IMR-90 (cell line): ENCODE measurements around the gene PSMD14. TPM values are rescaled to one million over a fixed set of nuclear protein-coding genes. Genes with fewer than 3 reads are reported as not detected.

Experiments used
- ATAC-seq: fragments of 200-7000 bp; cut with Tn5 transposase; 2 replicates; pipeline ENCODE4 v1.9.1; 2020; ENCODE audit warnings: low read depth, mild to moderate bottlenecking, moderate library complexity
- BruUV-seq: library from RNA; stranded (reverse); fragments of 400-500 nt; replicated peaks from 2 replicates; lab custom pipeline; 2021; lab: Mats Ljungman, UMichigan
- CTCF ChIA-PET: fragments of 300-600 bp; formaldehyde crosslinking; extraction: SDS; loops from one replicate; lab custom pipeline; 2021; ENCODE audit warnings: antibody characterized with exemption; lab: Yijun Ruan, JAX
- POLR2A ChIA-PET: fragments of 300-600 bp; sonication (Branson Sonifier 250); formaldehyde crosslinking; loops from one replicate; lab custom pipeline; 2022; ENCODE audit warnings: antibody characterized with exemption; ENCODE audit not compliant: unreplicated experiment; lab: Charles Lee
- DNase-seq: peaks from one replicate; pipeline ENCODE4 v3.0.0; 2013
- H2AFZ ChIP-seq: replicated peaks from 2 replicates; pipeline ENCODE3; 2013; ENCODE audit warnings: low read length, mild to moderate bottlenecking; ENCODE audit not compliant: poor library complexity
- H2AK5ac ChIP-seq: 2 replicates; pipeline ENCODE4 v1.6.1; 2013; ENCODE audit warnings: low read depth, low read length, inconsistent platforms
- H2AK9ac ChIP-seq: replicated peaks from 2 replicates; pipeline ENCODE3; 2013; ENCODE audit warnings: mild to moderate bottlenecking, low read depth, low read length, moderate library complexity; ENCODE audit not compliant: poor library complexity
- H2BK120ac ChIP-seq: 2 replicates; pipeline ENCODE4 v1.6.1; 2013; ENCODE audit warnings: low read depth, low read length, inconsistent platforms
- H2BK15ac ChIP-seq: 3 replicates; pipeline ENCODE4 v1.6.1; 2013; ENCODE audit warnings: low read depth, low read length, inconsistent platforms
- H2BK20ac ChIP-seq: 2 replicates; pipeline ENCODE4 v1.6.1; 2013; ENCODE audit warnings: low read depth, mild to moderate bottlenecking, inconsistent platforms, low read length, moderate library complexity
- H2BK5ac ChIP-seq: 2 replicates; pipeline ENCODE4 v1.6.1; 2013; ENCODE audit warnings: mild to moderate bottlenecking, low read depth, low read length, inconsistent platforms; ENCODE audit not compliant: poor library complexity, severe bottlenecking
- H3K14ac ChIP-seq: replicated peaks from 2 replicates; pipeline ENCODE4 v1.6.1; 2013; ENCODE audit warnings: low read depth, low read length, inconsistent platforms
- H3K18ac ChIP-seq: 2 replicates; pipeline ENCODE4 v1.6.1; 2013; ENCODE audit warnings: low read depth, low read length, control low read depth
- H3K23ac ChIP-seq: 2 replicates; pipeline ENCODE4 v1.6.1; 2013; ENCODE audit warnings: low read depth, low read length, inconsistent platforms
- H3K27ac ChIP-seq: 2 replicates; pipeline ENCODE4 v1.5.1; 2013; ENCODE audit warnings: mild to moderate bottlenecking, control low read depth, low read length; ENCODE audit not compliant: insufficient read depth
- H3K27me3 ChIP-seq: 2 replicates; pipeline ENCODE4 v1.6.1; 2013; ENCODE audit warnings: low read length; ENCODE audit not compliant: control insufficient read depth, insufficient read depth
- H3K36me3 ChIP-seq: 2 replicates; pipeline ENCODE4 v1.6.1; 2013; ENCODE audit warnings: low read length, mixed read lengths; ENCODE audit not compliant: control insufficient read depth, insufficient read depth
- H3K4ac ChIP-seq: 2 replicates; pipeline ENCODE4 v1.6.1; 2013; ENCODE audit warnings: low read depth, low read length, inconsistent platforms
- H3K4me1 ChIP-seq: 2 replicates; pipeline ENCODE4 v1.6.1; 2013; ENCODE audit warnings: low read length, mixed read lengths; ENCODE audit not compliant: control insufficient read depth, insufficient read depth
- H3K4me2 ChIP-seq: 2 replicates; pipeline ENCODE4 v1.6.1; 2013; ENCODE audit warnings: low read depth, mild to moderate bottlenecking, control low read depth, low read length, moderate library complexity
- H3K4me3 ChIP-seq: 2 replicates; pipeline ENCODE4 v1.5.1; 2013; ENCODE audit warnings: low read depth, mild to moderate bottlenecking, control low read depth, low read length, moderate library complexity; ENCODE audit not compliant: insufficient read depth
- H3K56ac ChIP-seq: 2 replicates; pipeline ENCODE4 v1.6.1; 2013; ENCODE audit warnings: low read length, inconsistent platforms; ENCODE audit not compliant: insufficient read depth; ENCODE audit errors: extremely low read depth
- H3K79me1 ChIP-seq, 2 experiments: 2 replicates each; pipeline ENCODE4 v1.6.1; 2013; ENCODE audit warnings: low read length in 2 of 2, inconsistent platforms in 1 of 2, low read depth in 1 of 2
- H3K9ac ChIP-seq: 2 replicates; pipeline ENCODE4 v1.6.1; 2013; ENCODE audit warnings: low read depth, low read length, control low read depth
- H3K9me1 ChIP-seq: 2 replicates; pipeline ENCODE4 v1.6.1; 2013; ENCODE audit warnings: low read length, inconsistent platforms; ENCODE audit not compliant: insufficient read depth
- H3K9me3 ChIP-seq: 2 replicates; pipeline ENCODE4 v1.6.1; 2013; ENCODE audit warnings: low read length; ENCODE audit not compliant: control insufficient read depth, insufficient read depth
- H4K20me1 ChIP-seq: 2 replicates; pipeline ENCODE4 v1.6.1; 2013; ENCODE audit warnings: low read length, inconsistent platforms; ENCODE audit not compliant: insufficient read depth
- H4K5ac ChIP-seq: 2 replicates; pipeline ENCODE4 v1.6.1; 2013; ENCODE audit warnings: mild to moderate bottlenecking, low read depth, low read length, control low read depth
- H4K8ac ChIP-seq, 2 experiments: 2 replicates each; pipeline ENCODE4 v1.6.1; 2013; ENCODE audit warnings: low read depth in 2 of 2, low read length in 2 of 2, control low read depth in 1 of 2, inconsistent platforms in 1 of 2
- H4K91ac ChIP-seq: 2 replicates; pipeline ENCODE4 v1.6.1; 2013; ENCODE audit warnings: low read depth, low read length, inconsistent platforms; ENCODE audit not compliant: insufficient read depth
- BHLHE40 ChIP-seq: fragments of 150-350 bp; IDR thresholded peaks from 2 replicates; pipeline ENCODE4 v1.6.1; 2016; ENCODE audit warnings: mild to moderate bottlenecking, low read depth, low read length
- CHD1 ChIP-seq: IDR thresholded peaks from 2 replicates; pipeline ENCODE4 v1.6.1; 2012; ENCODE audit warnings: low read depth, low read length, improper control_type of control experiment
- POLR2A ChIP-seq: IDR thresholded peaks from 2 replicates; pipeline ENCODE4 v1.6.1; 2012; ENCODE audit warnings: mild to moderate bottlenecking, low read depth, low read length
- WGBS, 2 experiments: methylation state at CpG; one replicate each; pipeline versions ENCODE4 v1.1.5 to v1.1.7; 2013; ENCODE audit warnings: missing lambda C conversion rate in 2 of 2; ENCODE audit not compliant: insufficient read length in 1 of 2; ENCODE audit errors: extremely low coverage in 2 of 2; 5-methylcytosine and 5-hydroxymethylcytosine counted together
- dilution Hi-C: fragments of 300-500 bp; cut with HindIII; formaldehyde crosslinking; loops from one replicate; pipeline ENCODE4 v1.14.3; 2018; ENCODE audit warnings: low sequenced_read_pairs; ENCODE audit not compliant: unreplicated experiment
- in situ Hi-C: fragments of 300-500 bp; cut with MboI; formaldehyde crosslinking; loops from 3 replicates; pipeline ENCODE4 v1.14.3; 2019; ENCODE audit warnings: low sequenced_read_pairs, inconsistent platforms, mixed read lengths
- intact Hi-C: fragments of 100-400 bp; cut with micrococcal nuclease; formaldehyde crosslinking; loops from 2 replicates; pipeline ENCODE4 v1.10.0; 2022
- polyA plus RNA-seq, 3 experiments: library from polyadenylated mRNA; depleted of rRNA; stranded (reverse); fragments of >200 nt; gene quantifications; 2 replicates each; pipeline ENCODE4 v1.2.3, GENCODE V29; 2012; ENCODE audit warnings: low replicate concordance in 1 of 3
- total RNA-seq: library from RNA; depleted of rRNA; stranded (reverse); fragments of >200 nt; gene quantifications from 2 replicates; pipeline ENCODE4 v1.2.3, GENCODE V29; 2012

PSMD14 gene
- total and polyA plus RNA-seq, 2 of the 4 experiments (the other 2 are of a cell fraction): 59.3 to 110 TPM

GRCh38 chr2:161430386-161430785 lies 122.2 kb downstream of the PSMD14 start:
- 0 out of 2 replicates have a peak, but pooled peaks cover 4% of the 10 kb centered on the region for H4K20me1 ChIP-seq
- no peaks in the 10 kb centered on the region for H3K36me3 ChIP-seq
- no peak overlapping the region for H3K18ac ChIP-seq
- H3K79me1 ChIP-seq: no peaks in the 10 kb centered on the region
- no peak overlapping the region for H3K4ac ChIP-seq
- no peak overlapping the region for H3K4me3 ChIP-seq
- peaks cover 7% of the 10 kb centered on the region; the same call in 1 of the 2 replicates for H3K9me3 ChIP-seq
- peaks cover 51% of the 10 kb centered on the region for H3K27me3 ChIP-seq
- no peaks in the 10 kb centered on the region for H3K4me1 ChIP-seq
- no peak overlapping the region for H3K4me2 ChIP-seq
- H2BK5ac ChIP-seq: no peak overlapping the region
- no peak overlapping the region for H4K91ac ChIP-seq
- H4K8ac ChIP-seq: no peak overlapping the region
- POLR2A ChIA-PET: no interaction called here
- no peak overlapping the region for H3K27ac ChIP-seq
- no peak overlapping the region for H3K9ac ChIP-seq
- H4K5ac ChIP-seq: no peak overlapping the region
- H3K23ac ChIP-seq: no peak overlapping the region
- H2AK5ac ChIP-seq: no peak overlapping the region
- H2AK9ac ChIP-seq: no peak overlapping the region
- intact Hi-C loops (no loop called here), in situ Hi-C loops (no loop called here), dilution Hi-C loops (no loop called here)
- H3K9me1 ChIP-seq: no peaks in the 10 kb centered on the region
- no TSS peak for BruUV-seq
- CTCF ChIA-PET: no interaction called here
- ATAC-seq (no peak), DNase-seq (no peak)
- no peak overlapping the region for H3K14ac ChIP-seq
- no peak overlapping the region for H2BK120ac ChIP-seq
- no peak overlapping the region for H3K56ac ChIP-seq
- H2BK15ac ChIP-seq: no peak overlapping the region
- no peak overlapping the region for H2AFZ ChIP-seq
- no CpG with 5 or more reads among the region's 2 CpGs for WGBS, 2 experiments
- H2BK20ac ChIP-seq: no peak overlapping the region
- no peak for TF ChIP-seq BHLHE40
- TF ChIP-seq CHD1: no peak
- no peak for TF ChIP-seq POLR2A
